NCI-H2171 treated with DMSO at 0.1 percent for 48 hours (cell line): ENCODE measurements around the gene SETX.
"Not testable (repeated sequence)": the region's sequence is repeated elsewhere in the genome, so short reads cannot be mapped to it uniquely, and the experiment has no call there.

Source experiments
- DNase-seq: peaks from one replicate; lab custom pipeline; 2025; lab: John Stamatoyannopoulos, UW

The SETX gene

GRCh38 chr9:132354637-132355355 is at the start of gene SETX:
Gene SETX, minus strand, starts transcription at chr9:132354986. Its CDS starts 5,558 bp downstream, at chr9:132349428.
- DNase-seq, result peak; percentile 98

- DNase-seq, result no peak
These were observed 49.6 kb upstream of the SETX start for GRCh38 chr9:132404228-132404881.

- DNase-seq, result no peak
These were observed 47.0 kb upstream of the SETX start for GRCh38 chr9:132401824-132402223.

- no peak for DNase-seq
These were observed 40.8 kb upstream of the SETX start for GRCh38 chr9:132395560-132395959.

- DNase-seq, result no peak
These were observed 36.7 kb upstream of the SETX start for GRCh38 chr9:132391449-132391848.

GRCh38 chr9:132390966-132391365 is 36.2 kb upstream of the SETX start:
- DNase-seq, result no peak

- DNase-seq, result no peak
These were observed 32.3 kb upstream of the SETX start for GRCh38 chr9:132387133-132387532.

- no peak for DNase-seq
These were observed 29.6 kb upstream of the SETX start for GRCh38 chr9:132384376-132384775.

GRCh38 chr9:132383462-132383883 is 28.7 kb upstream of the SETX start:
- DNase-seq, result no peak

GRCh38 chr9:132381966-132382541 is 27.3 kb upstream of the SETX start:
- no peak for DNase-seq

- not testable (repeated sequence) for DNase-seq
These were observed 23.6 kb upstream of the SETX start for GRCh38 chr9:132378416-132378815.

GRCh38 chr9:132377769-132378168 is 23.0 kb upstream of the SETX start:
- not testable (repeated sequence) for DNase-seq

GRCh38 chr9:132372177-132373095 is 17.6 kb upstream of the SETX start:
- DNase-seq, result no peak

GRCh38 chr9:132370592-132370991 is 15.8 kb upstream of the SETX start:
- no peak for DNase-seq

GRCh38 chr9:132369421-132369820 is 14.6 kb upstream of the SETX start:
- DNase-seq, result no peak

- DNase-seq, result no peak
These were observed 13.0 kb upstream of the SETX start for GRCh38 chr9:132367613-132368313.

GRCh38 chr9:132366481-132366880 is 11.7 kb upstream of the SETX start:
- no peak for DNase-seq

- no peak for DNase-seq
These were observed 11.2 kb upstream of the SETX start for GRCh38 chr9:132365986-132366385.

- DNase-seq, result no peak
These were observed 9.3 kb upstream of the SETX start for GRCh38 chr9:132364068-132364467.

- no peak for DNase-seq
These were observed 3.0 kb upstream of the SETX start for GRCh38 chr9:132357764-132358163.

- no peak for DNase-seq
These were observed 1.6 kb upstream of the SETX start for GRCh38 chr9:132356324-132356924.
